Ammon's horn (tissue), 1 donor: ENCODE measurements around the gene TRAF3.
A peak's percentile ranks its signal among the peaks of the same experiment; 100 is the strongest.
"Not testable (repeated sequence)": the region's sequence is repeated elsewhere in the genome, so short reads cannot be mapped to it uniquely, and the experiment has no call there.

ENCODE experiments used
- DNase-seq: peaks from one replicate; pipeline ENCODE4 v3.0.0-alpha.2; 2016; ENCODE audit warnings: low spot score

Gene TRAF3

GRCh38 chr14:102892651-102893050 lies 115.4 kb downstream of the TRAF3 start:
- DNase-seq = no peak

- DNase-seq = peak; percentile 33
These were observed 116.2 kb downstream of the TRAF3 start for GRCh38 chr14:102893452-102893851.

GRCh38 chr14:102896735-102897134 lies 119.5 kb downstream of the TRAF3 start:
- not testable (repeated sequence) for DNase-seq

- DNase-seq = no peak
These were observed 120.2 kb downstream of the TRAF3 start for GRCh38 chr14:102897299-102898027.

GRCh38 chr14:102898298-102898697 lies 121.0 kb downstream of the TRAF3 start:
- no peak for DNase-seq

GRCh38 chr14:102898776-102899515 lies 121.7 kb downstream of the TRAF3 start:
- no peak for DNase-seq

GRCh38 chr14:102899516-102899900 lies 122.3 kb downstream of the TRAF3 start:
- no peak for DNase-seq

GRCh38 chr14:102900631-102901571 lies 123.7 kb downstream of the TRAF3 start:
- no peak for DNase-seq

GRCh38 chr14:102901633-102902032 lies 124.4 kb downstream of the TRAF3 start:
- DNase-seq = no peak

GRCh38 chr14:102902086-102902485 lies 124.8 kb downstream of the TRAF3 start:
- no peak for DNase-seq

- no peak for DNase-seq
These were observed 125.4 kb downstream of the TRAF3 start for GRCh38 chr14:102902523-102903247.

- DNase-seq = no peak
These were observed 126.1 kb downstream of the TRAF3 start for GRCh38 chr14:102903248-102903888.

- no peak for DNase-seq
These were observed 126.8 kb downstream of the TRAF3 start for GRCh38 chr14:102903889-102904512.

GRCh38 chr14:102905116-102906108 lies 128.2 kb downstream of the TRAF3 start:
- DNase-seq = no peak

- no peak for DNase-seq
These were observed 129.5 kb downstream of the TRAF3 start for GRCh38 chr14:102906616-102907302.

GRCh38 chr14:102907303-102907844 lies 130.1 kb downstream of the TRAF3 start:
- no peak for DNase-seq

- no peak for DNase-seq
These were observed 130.9 kb downstream of the TRAF3 start for GRCh38 chr14:102907980-102908730.
